ENCODE data around the gene GNMT. TPM values are rescaled to one million over a fixed set of nuclear protein-coding genes. Genes with fewer than 3 reads are reported as not detected.
"Not testable (repeated sequence)": the region's sequence is repeated elsewhere in the genome, so short reads cannot be mapped to it uniquely, and the experiment has no call there.

GNMT gene
- total and polyA plus RNA-seq, 8 donors: 0.79 to 2.3 (median 0.96) TPM

DNA sequence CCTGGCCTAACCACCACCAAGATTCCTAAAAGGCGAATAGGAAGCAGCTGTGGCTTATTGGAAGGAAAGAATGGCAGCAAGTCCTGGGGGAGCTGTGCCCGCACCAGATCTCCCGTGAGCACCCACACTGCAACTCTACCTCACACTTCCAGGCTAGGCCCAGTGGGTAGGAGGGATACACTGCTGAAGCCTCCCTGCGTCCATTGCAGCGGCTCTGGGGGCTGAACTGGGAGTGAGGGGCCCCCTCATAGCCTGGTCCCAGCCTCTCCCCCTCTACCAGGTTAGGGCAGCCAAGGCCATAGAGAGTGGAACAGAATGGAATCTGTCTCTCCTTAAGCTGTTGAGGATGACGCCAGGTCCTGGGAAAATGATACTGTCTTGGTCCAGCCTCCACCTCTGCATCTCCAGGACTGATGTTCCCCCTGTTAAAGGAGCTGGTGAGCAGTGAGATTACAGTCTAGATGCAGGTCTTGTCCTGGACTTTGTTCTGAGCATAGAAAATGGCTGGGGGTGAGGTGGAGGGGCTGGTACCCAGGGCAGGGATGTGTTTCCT is 20.0 kb upstream of the GNMT start:
- TF ChIP-seq, protein P1, sequence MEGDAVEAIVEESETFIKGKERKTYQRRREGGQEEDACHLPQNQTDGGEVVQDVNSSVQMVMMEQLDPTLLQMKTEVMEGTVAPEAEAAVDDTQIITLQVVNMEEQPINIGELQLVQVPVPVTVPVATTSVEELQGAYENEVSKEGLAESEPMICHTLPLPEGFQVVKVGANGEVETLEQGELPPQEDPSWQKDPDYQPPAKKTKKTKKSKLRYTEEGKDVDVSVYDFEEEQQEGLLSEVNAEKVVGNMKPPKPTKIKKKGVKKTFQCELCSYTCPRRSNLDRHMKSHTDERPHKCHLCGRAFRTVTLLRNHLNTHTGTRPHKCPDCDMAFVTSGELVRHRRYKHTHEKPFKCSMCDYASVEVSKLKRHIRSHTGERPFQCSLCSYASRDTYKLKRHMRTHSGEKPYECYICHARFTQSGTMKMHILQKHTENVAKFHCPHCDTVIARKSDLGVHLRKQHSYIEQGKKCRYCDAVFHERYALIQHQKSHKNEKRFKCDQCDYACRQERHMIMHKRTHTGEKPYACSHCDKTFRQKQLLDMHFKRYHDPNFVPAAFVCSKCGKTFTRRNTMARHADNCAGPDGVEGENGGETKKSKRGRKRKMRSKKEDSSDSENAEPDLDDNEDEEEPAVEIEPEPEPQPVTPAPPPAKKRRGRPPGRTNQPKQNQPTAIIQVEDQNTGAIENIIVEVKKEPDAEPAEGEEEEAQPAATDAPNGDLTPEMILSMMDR (IDR thresholded peaks at IDR 0.05): no peak
- intact Hi-C loops (cut with DNase I): no loop called here
- Histone ChIP-seq H3K4me1 (peaks cover 0 to 3% of the 10 kb centered on the region in 2 donors), H3K27me3 (no peaks in the 10 kb centered on the region), H3K36me3 (peaks cover 0 to 100% of the 10 kb centered on the region in 2 donors), H3K9me3 (no peaks in the 10 kb centered on the region), H3K27ac (no peak overlapping the region), H3K4me3 (no peak overlapping the region)
- DNase-seq (peak in 1 of 4 donors; percentile 37), ATAC-seq (no peak)

DNA sequence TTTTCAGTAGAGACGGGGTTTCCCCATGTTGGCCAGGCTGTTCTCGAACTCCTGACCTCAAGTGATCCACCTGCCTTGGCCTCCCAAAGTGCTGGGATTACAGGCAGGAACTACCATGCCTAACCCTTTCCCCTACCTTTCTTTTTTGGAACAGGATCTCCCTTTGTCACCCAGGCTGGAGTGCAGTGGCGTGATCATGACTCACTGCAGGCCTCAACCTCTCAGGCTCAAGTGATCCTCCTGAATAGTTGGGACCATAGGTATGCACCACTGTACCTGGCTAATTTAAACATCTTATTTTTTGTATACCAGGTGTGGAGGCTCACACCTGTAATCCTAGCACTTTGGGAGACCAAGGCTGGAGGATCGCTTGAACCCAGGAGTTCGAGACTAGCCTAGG is 19.2 kb upstream of the GNMT start:
- peak in 1 of 4 donors; percentile 53 for DNase-seq
- peaks cover 0 to 100% of the 10 kb centered on the region in 2 donors for H3K36me3 ChIP-seq

DNA sequence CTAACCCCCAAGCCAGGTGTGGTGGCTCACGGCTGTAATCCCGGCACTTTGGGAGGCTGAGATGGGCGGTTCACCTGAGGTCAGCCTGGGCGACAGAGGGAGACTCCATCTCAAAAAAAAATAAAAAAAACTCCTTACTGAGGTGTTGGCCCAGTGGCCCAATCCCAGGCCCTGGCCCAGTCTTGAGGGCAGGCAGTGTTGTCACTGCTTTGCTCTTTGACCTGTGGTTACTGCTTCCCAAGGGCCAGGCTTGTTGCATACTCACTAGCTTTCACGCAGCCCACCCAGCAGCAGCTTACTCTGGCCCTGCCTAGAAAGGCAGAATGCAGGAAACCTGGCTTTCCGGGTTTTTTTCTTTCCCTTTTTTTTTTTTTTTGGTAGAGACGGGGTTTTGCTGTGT is 18.1 kb upstream of the GNMT start:
- Histone ChIP-seq H3K4me1 (no peaks in the 10 kb centered on the region), H3K9me3 (no peaks in the 10 kb centered on the region), H3K36me3 (peaks cover 0 to 90% of the 10 kb centered on the region in 2 donors), H3K27ac (no peak overlapping the region), H3K27me3 (no peaks in the 10 kb centered on the region), H3K4me3 (no peak overlapping the region)
- intact Hi-C loops (cut with DNase I): no loop called here
- TF ChIP-seq, protein P1 (IDR thresholded peaks at IDR 0.05): no peak
- no peak for DNase-seq
- ATAC-seq: no peak

More for the DNA sequence above, 19.2 kb upstream of the GNMT start:
- H3K4me3 ChIP-seq; intact Hi-C loops (cut with DNase I); H3K4me1 ChIP-seq; H3K9me3 ChIP-seq; H3K27ac ChIP-seq; H3K27me3 ChIP-seq: not testable (repeated sequence)
- ATAC-seq: peak; percentile 81

DNA sequence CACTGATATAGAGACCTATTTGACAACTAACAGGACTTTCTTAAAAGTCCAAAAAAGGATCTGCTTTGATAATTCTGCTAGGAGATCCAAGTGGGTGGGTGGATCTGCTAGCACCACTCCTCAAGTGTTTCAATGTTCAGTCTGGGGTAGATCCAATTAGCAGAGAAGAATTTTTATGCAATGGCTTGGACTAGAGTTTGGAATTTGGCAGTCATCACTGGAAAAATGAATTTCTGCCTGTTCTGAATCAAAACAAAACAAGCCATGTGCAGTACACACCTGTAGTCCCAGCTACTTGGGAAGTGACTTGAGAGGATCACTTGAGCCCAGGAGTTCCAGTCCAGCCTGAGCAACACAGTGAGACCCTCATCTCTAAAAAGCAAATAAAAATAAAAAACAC is 12.6 kb upstream of the GNMT start:
- intact Hi-C loops (cut with DNase I): no loop called here
- no peak overlapping the region for H3K4me3 ChIP-seq
- DNase-seq (no peak), ATAC-seq (no peak)
- H3K27ac ChIP-seq: no peak overlapping the region
- no peaks in the 10 kb centered on the region for H3K27me3 ChIP-seq
- TF ChIP-seq, protein P1 (IDR thresholded peaks at IDR 0.05): no peak
- no peaks in the 10 kb centered on the region for H3K9me3 ChIP-seq
- H3K36me3 ChIP-seq: peaks cover 0 to 35% of the 10 kb centered on the region in 2 donors
- H3K4me1 ChIP-seq: no peaks in the 10 kb centered on the region

DNA sequence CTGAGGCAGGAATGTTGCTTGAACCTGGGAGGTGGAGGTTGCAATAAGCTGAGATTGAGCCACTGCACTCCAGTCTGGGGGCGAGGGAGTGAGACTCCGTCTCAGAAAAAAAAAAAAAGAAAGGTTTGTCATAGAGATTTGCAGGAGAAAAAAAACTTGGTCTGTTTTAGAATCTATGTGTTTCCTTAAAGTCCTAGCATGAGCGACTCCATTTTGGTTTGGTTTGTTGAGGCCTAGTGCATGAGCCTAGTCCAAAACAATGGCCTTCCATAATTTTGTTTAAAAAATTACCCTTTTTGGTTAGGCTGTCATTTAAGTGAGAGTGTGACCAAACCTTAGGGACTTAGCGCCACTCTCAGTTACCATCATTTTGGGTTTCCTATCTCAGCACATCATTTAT is 8.2 kb upstream of the GNMT start:
- TF ChIP-seq, protein P1 (IDR thresholded peaks at IDR 0.05): no peak
- H3K9me3 ChIP-seq: no peaks in the 10 kb centered on the region
- DNase-seq: no peak
- ATAC-seq: no peak
- H3K36me3 ChIP-seq: no peaks in the 10 kb centered on the region
- H3K4me3 ChIP-seq: no peak overlapping the region
- H3K27ac ChIP-seq: no peak overlapping the region
- no peaks in the 10 kb centered on the region for H3K27me3 ChIP-seq
- no peaks in the 10 kb centered on the region for H3K4me1 ChIP-seq
- intact Hi-C loops (cut with DNase I): no loop called here

DNA sequence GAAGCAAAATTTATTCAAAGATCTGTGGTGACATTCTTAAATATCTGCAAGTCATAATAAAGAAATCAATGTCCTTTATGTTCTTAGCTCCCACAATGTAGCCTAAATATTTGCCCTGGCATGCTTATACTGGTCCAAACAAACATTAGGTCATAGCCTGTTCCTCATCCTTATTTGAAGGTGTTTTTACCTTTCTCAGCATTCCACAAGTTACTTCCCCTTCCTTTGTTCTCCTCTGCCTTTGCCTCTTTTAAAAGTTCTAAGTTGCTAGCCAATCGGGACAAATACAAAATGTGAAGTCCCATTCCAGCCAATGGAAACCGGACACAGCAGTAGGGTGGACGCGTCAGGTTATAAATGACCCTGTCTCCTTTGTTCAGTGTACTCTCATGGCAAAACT is 6.1 kb upstream of the GNMT start:
- H3K27ac ChIP-seq; H3K27me3 ChIP-seq; intact Hi-C loops (cut with DNase I); H3K4me3 ChIP-seq; ATAC-seq; H3K4me1 ChIP-seq; DNase-seq; H3K9me3 ChIP-seq; H3K36me3 ChIP-seq: not testable (repeated sequence)
